HEK293 (cell line): Measurements from ENCODE around the gene THRAP3.

Experiments
- CTCF ChIA-PET: fragments of 350-600 bp; formaldehyde crosslinking; extraction: SDS; loops from one replicate; lab custom pipeline; 2021; ENCODE audit warnings: antibody characterized with exemption; lab: Yijun Ruan, JAX
- POLR2A ChIA-PET: fragments of 300-600 bp; formaldehyde crosslinking; extraction: SDS; loops from one replicate; lab custom pipeline; 2020; ENCODE audit warnings: antibody characterized with exemption, inconsistent platforms; lab: Yijun Ruan, JAX
- H3K27ac ChIP-seq: fragments of 200-500 bp; sonication (Bioruptor generic); 2 replicates; pipeline ENCODE4 v1.5.1; 2014; ENCODE audit warnings: low read depth, low read length, control low read depth, inconsistent platforms; ENCODE audit errors: extremely low read depth
- H3K36me3 ChIP-seq, 2 experiments: fragments of 200-500 bp in 1 of 2; sonication (Bioruptor generic) in 1 of 2; 1 replicate in 1 of 2; 2 replicates in 1 of 2; pipeline ENCODE4 v1.5.1; 2014 to 2017; ENCODE audit warnings: inconsistent platforms in 2 of 2, low read length in 2 of 2; ENCODE audit not compliant: control insufficient read depth in 2 of 2, insufficient read depth in 1 of 2
- H3K4me1 ChIP-seq: fragments of 200-500 bp; sonication (Bioruptor generic); 2 replicates; pipeline ENCODE4 v1.5.1; 2014; ENCODE audit warnings: mild to moderate bottlenecking, low read length, inconsistent platforms; ENCODE audit not compliant: control insufficient read depth, insufficient read depth
- H3K4me3 ChIP-seq: 2 replicates; pipeline ENCODE4 v1.5.1; 2011; ENCODE audit warnings: low read depth, mild to moderate bottlenecking, control low read depth, low read length, moderate library complexity
- H3K9me3 ChIP-seq: fragments of 200-500 bp; sonication (Bioruptor generic); 2 replicates; pipeline ENCODE4 v1.5.1; 2014; ENCODE audit warnings: low read depth, low read length, inconsistent platforms; ENCODE audit not compliant: control insufficient read depth, insufficient read depth
- GLIS2 ChIP-seq: fragments of 450-650 bp; formaldehyde crosslinking; IDR thresholded peaks from 2 replicates; pipeline ENCODE4 v1.5.1; 2016; ENCODE audit warnings: missing biosample characterization, missing genetic modification characterization
- KLF1 ChIP-seq: fragments of 450-650 bp; formaldehyde crosslinking; IDR thresholded peaks from 2 replicates; pipeline ENCODE4 v1.5.1; 2016; ENCODE audit warnings: missing biosample characterization, missing genetic modification characterization
- ZNF529 ChIP-seq: fragments of 450-650 bp; formaldehyde crosslinking; IDR thresholded peaks from 2 replicates; pipeline ENCODE4 v1.5.1; 2017; ENCODE audit warnings: missing genetic modification characterization, missing biosample characterization; ENCODE audit not compliant: insufficient replicate concordance
- TF ChIP-seq, protein P1 (sequence below): fragments of 450-650 bp; formaldehyde crosslinking; conservative IDR thresholded peaks from 2 replicates; pipeline ENCODE4 v1.5.1; 2016; ENCODE audit warnings: low read depth, missing biosample characterization, missing genetic modification characterization
- TF ChIP-seq, protein P2 (sequence below): fragments of 450-650 bp; formaldehyde crosslinking; IDR thresholded peaks from 2 replicates; pipeline ENCODE4 v1.5.1; 2017; ENCODE audit warnings: missing biosample characterization, missing genetic modification characterization
- TF ChIP-seq, protein P3 (sequence below): fragments of 450-650 bp; formaldehyde crosslinking; IDR thresholded peaks from 2 replicates; pipeline ENCODE4 v1.5.1; 2016; ENCODE audit warnings: missing biosample characterization, missing genetic modification characterization
- TF ChIP-seq, protein P4 (sequence below): fragments of 450-650 bp; formaldehyde crosslinking; IDR thresholded peaks from 2 replicates; pipeline ENCODE4 v1.5.1; 2016; ENCODE audit warnings: missing biosample characterization, missing genetic modification characterization

THRAP3 gene

DNA sequence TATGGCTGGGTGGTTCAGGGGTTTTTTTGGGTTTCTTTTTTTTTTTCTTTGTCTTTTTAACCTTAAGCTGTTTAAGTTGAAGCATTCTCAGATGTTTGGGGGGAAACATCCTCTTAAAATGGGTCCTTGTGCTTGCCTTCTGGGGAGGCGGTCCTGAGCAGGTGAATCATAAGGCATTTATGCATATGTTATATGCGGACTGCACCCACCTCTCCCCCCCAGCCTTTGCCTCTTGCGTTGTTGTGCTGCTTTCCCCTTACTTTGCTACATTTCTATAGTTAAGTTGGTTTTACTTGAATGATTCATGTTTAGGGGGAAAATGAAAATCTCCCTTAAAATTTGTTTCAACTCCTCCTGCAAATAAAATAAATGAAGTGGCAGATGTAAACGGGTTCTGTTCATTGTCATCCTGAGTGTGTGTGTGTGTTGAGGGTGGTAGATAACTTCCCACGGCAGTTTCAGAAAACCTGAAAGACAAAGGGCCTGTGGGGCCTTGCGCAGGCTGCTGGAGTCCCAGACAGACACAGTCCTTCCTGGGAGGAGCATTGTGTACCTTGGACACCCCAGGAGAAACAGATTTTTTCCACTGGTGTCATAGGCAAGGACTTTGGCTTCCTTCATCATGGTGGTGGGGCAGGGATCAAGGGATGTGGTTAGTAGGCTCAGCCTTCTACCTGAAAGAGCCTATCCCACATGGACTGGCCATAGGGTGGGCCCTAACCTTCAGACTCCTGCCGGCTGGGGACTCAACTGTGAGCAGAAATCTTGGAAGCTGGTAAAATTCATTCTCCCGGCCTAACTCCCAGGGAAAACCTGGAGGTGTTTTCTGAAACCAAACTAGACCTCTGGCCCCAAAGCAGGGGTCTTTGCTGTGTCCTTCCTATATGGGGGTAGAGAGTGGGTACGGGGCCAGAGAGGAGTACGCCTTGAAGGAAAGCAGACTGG is 81.0 kb downstream of the THRAP3 start (continued):
- TF ChIP-seq, protein P1, sequence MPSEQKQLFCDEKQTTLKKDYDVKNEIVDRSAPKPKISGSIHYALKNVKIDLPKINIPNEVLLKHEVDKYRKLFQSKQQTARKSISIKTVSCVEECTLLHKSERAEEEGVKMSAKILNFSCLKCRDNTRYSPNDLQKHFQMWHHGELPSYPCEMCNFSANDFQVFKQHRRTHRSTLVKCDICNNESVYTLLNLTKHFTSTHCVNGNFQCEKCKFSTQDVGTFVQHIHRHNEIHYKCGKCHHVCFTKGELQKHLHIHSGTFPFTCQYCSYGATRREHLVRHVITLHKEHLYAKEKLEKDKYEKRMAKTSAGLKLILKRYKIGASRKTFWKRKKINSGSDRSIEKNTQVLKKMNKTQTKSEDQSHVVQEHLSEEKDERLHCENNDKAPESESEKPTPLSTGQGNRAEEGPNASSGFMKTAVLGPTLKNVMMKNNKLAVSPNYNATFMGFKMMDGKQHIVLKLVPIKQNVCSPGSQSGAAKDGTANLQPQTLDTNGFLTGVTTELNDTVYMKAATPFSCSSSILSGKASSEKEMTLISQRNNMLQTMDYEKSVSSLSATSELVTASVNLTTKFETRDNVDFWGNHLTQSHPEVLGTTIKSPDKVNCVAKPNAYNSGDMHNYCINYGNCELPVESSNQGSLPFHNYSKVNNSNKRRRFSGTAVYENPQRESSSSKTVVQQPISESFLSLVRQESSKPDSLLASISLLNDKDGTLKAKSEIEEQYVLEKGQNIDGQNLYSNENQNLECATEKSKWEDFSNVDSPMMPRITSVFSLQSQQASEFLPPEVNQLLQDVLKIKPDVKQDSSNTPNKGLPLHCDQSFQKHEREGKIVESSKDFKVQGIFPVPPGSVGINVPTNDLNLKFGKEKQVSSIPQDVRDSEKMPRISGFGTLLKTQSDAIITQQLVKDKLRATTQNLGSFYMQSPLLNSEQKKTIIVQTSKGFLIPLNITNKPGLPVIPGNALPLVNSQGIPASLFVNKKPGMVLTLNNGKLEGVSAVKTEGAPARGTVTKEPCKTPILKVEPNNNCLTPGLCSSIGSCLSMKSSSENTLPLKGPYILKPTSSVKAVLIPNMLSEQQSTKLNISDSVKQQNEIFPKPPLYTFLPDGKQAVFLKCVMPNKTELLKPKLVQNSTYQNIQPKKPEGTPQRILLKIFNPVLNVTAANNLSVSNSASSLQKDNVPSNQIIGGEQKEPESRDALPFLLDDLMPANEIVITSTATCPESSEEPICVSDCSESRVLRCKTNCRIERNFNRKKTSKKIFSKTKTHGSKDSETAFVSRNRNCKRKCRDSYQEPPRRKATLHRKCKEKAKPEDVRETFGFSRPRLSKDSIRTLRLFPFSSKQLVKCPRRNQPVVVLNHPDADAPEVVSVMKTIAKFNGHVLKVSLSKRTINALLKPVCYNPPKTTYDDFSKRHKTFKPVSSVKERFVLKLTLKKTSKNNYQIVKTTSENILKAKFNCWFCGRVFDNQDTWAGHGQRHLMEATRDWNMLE (tag by site-specific recombination) = no peak
- TF ChIP-seq, protein P2, sequence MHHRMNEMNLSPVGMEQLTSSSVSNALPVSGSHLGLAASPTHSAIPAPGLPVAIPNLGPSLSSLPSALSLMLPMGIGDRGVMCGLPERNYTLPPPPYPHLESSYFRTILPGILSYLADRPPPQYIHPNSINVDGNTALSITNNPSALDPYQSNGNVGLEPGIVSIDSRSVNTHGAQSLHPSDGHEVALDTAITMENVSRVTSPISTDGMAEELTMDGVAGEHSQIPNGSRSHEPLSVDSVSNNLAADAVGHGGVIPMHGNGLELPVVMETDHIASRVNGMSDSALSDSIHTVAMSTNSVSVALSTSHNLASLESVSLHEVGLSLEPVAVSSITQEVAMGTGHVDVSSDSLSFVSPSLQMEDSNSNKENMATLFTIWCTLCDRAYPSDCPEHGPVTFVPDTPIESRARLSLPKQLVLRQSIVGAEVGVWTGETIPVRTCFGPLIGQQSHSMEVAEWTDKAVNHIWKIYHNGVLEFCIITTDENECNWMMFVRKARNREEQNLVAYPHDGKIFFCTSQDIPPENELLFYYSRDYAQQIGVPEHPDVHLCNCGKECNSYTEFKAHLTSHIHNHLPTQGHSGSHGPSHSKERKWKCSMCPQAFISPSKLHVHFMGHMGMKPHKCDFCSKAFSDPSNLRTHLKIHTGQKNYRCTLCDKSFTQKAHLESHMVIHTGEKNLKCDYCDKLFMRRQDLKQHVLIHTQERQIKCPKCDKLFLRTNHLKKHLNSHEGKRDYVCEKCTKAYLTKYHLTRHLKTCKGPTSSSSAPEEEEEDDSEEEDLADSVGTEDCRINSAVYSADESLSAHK (tag by site-specific recombination) = peak; percentile 95

DNA sequence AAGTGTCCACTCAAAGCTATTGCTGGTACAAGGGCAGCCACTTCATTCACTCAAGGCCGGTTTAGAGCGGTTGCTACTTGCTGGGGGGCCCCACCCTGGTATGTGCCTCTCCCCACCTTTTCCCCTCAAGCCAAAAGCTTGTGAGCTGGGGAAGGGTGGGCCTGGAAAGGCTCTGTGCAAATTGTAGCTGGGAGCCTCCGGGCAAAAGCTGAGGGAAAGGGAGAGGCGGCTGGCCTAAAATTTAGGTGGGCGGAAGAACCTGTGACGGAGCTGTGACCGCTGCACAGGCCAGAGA is 81.6 kb downstream of the THRAP3 start:
- no peak overlapping the region for H3K27ac ChIP-seq
- CTCF ChIA-PET = interaction anchor here (1.1 kb wide), 1 partner anchor 20 kb away, joined by 7 read pairs; no protein-coding TSS in a partner anchor
- no peaks in the 10 kb centered on the region for H3K9me3 ChIP-seq
- POLR2A ChIA-PET = interaction anchor here (0.7 to 2.4 kb wide), 4 partner anchors 8 to 81 kb away, joined by 3 to 11 read pairs (median 6); partner anchors contain the start of gene EVA1B
- no peak overlapping the region for H3K4me3 ChIP-seq
- peaks cover 6 to 78% of the 10 kb centered on the region in 2 experiments; a peak in 2 of 3 replicates for H3K36me3 ChIP-seq
- H3K4me1 ChIP-seq = no peaks in the 10 kb centered on the region
- TF ChIP-seq, protein P3, sequence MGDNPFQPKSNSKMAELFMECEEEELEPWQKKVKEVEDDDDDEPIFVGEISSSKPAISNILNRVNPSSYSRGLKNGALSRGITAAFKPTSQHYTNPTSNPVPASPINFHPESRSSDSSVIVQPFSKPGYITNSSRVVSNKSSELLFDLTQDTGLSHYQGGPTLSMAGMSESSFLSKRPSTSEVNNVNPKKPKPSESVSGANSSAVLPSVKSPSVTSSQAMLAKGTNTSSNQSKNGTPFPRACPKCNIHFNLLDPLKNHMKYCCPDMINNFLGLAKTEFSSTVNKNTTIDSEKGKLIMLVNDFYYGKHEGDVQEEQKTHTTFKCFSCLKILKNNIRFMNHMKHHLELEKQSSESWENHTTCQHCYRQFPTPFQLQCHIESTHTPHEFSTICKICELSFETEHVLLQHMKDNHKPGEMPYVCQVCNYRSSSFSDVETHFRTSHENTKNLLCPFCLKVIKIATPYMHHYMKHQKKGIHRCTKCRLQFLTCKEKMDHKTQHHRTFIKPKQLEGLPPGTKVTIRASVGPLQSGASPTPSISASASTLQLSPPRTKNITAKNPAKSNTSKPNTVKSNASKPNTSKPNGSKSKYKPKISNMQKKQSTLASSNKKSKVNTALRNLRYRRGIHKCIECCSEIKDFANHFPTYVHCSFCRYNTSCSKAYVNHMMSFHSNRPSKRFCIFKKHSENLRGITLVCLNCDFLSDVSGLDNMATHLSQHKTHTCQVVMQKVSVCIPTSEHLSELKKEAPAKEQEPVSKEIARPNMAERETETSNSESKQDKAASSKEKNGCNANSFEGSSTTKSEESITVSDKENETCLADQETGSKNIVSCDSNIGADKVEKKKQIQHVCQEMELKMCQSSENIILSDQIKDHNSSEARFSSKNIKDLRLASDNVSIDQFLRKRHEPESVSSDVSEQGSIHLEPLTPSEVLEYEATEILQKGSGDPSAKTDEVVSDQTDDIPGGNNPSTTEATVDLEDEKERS = no peak
- TF ChIP-seq GLIS2 (tag by site-specific recombination) = peak; percentile 50; the same call in 1 of the 2 replicates
- TF ChIP-seq ZNF529 (tag by site-specific recombination) = no peak
- TF ChIP-seq, protein P4, sequence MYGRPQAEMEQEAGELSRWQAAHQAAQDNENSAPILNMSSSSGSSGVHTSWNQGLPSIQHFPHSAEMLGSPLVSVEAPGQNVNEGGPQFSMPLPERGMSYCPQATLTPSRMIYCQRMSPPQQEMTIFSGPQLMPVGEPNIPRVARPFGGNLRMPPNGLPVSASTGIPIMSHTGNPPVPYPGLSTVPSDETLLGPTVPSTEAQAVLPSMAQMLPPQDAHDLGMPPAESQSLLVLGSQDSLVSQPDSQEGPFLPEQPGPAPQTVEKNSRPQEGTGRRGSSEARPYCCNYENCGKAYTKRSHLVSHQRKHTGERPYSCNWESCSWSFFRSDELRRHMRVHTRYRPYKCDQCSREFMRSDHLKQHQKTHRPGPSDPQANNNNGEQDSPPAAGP (tag by site-specific recombination) = peak; percentile 56
- TF ChIP-seq KLF1 (tag by site-specific recombination) = peak; percentile 83
